ENCODE data around the gene DAGLA. TPM values are rescaled to one million over a fixed set of nuclear protein-coding genes. Genes with fewer than 3 reads are reported as not detected.

The DAGLA gene
- total and polyA plus RNA-seq, 2 donors from 2014 or later, result 1.4 to 3.9 TPM

- Histone ChIP-seq H3K27ac (ENCODE audit: low read depth in 2 of 2, low read length in 2 of 2) (no peak overlapping the region), H3K36me3 (ENCODE audit: control insufficient read depth in 2 of 3, insufficient read depth in 3 of 3, low read length in 3 of 3) (peaks cover 0 to 3% (median 0%) of the 10 kb centered on the region in 3 donors), H3K9me3 (ENCODE audit: control insufficient read depth in 2 of 3, insufficient read depth in 1 of 3, low read length in 3 of 3) (no peaks in the 10 kb centered on the region), H3K9ac (ENCODE audit: low read length in 3 of 3) (no peak overlapping the region), H3K4me1 (ENCODE audit: control insufficient read depth in 2 of 3, insufficient read depth in 2 of 3, low read depth in 1 of 3, low read length in 3 of 3) (peaks cover 0 to 5% (median 3%) of the 10 kb centered on the region in 3 donors), H3K27me3 (ENCODE audit: control insufficient read depth, insufficient read depth, low read length) (no peaks in the 10 kb centered on the region), H3K4me3 (ENCODE audit: low read length in 3 of 3) (no peak overlapping the region)
- TF ChIP-seq CTCF (IDR thresholded peaks at IDR 0.05; ENCODE audit: borderline replicate concordance, extremely low read depth, insufficient read depth), result no peak
- FAIRE-seq (no peak), DNase-seq (peak; percentile 50 to 68 (median 57))
- intact Hi-C loops (cut with DNase I), result no loop called here
These were observed 65.7 kb downstream of the DAGLA start for GRCh38 chr11:61745781-61746441.

- no peak for TF ChIP-seq CTCF (IDR thresholded peaks at IDR 0.05; ENCODE audit: borderline replicate concordance, extremely low read depth, insufficient read depth)
- DNase-seq (no peak), FAIRE-seq (no peak)
- Histone ChIP-seq H3K27me3 (ENCODE audit: control insufficient read depth, insufficient read depth, low read length) (no peaks in the 10 kb centered on the region), H3K36me3 (ENCODE audit: control insufficient read depth in 2 of 3, insufficient read depth in 3 of 3, low read length in 3 of 3) (peaks cover 0 to 3% (median 0%) of the 10 kb centered on the region in 3 donors), H3K27ac (ENCODE audit: low read depth in 2 of 2, low read length in 2 of 2) (no peak overlapping the region), H3K4me3 (ENCODE audit: low read length in 3 of 3) (no peak overlapping the region), H3K9ac (ENCODE audit: low read length in 3 of 3) (no peak overlapping the region), H3K9me3 (ENCODE audit: control insufficient read depth in 2 of 3, insufficient read depth in 1 of 3, low read length in 3 of 3) (no peaks in the 10 kb centered on the region), H3K4me1 (ENCODE audit: control insufficient read depth in 2 of 3, insufficient read depth in 2 of 3, low read depth in 1 of 3, low read length in 3 of 3) (peaks cover 0 to 5% (median 3%) of the 10 kb centered on the region in 3 donors)
- intact Hi-C loops (cut with DNase I), result no loop called here
These were observed 66.4 kb downstream of the DAGLA start for GRCh38 chr11:61746442-61747191.

- peaks cover 0 to 8% (median 3%) of the 10 kb centered on the region in 3 donors for H3K4me1 ChIP-seq (ENCODE audit: control insufficient read depth in 2 of 3, insufficient read depth in 2 of 3, low read depth in 1 of 3, low read length in 3 of 3)
- no peaks in the 10 kb centered on the region for H3K9me3 ChIP-seq (ENCODE audit: control insufficient read depth in 2 of 3, insufficient read depth in 1 of 3, low read length in 3 of 3)
- H3K27ac ChIP-seq (ENCODE audit: low read depth in 2 of 2, low read length in 2 of 2), result no peak overlapping the region
- no peaks in the 10 kb centered on the region for H3K36me3 ChIP-seq (ENCODE audit: control insufficient read depth in 2 of 3, insufficient read depth in 3 of 3, low read length in 3 of 3)
- no peak overlapping the region for H3K4me3 ChIP-seq (ENCODE audit: low read length in 3 of 3)
- peak; percentile 94 for TF ChIP-seq CTCF (IDR thresholded peaks at IDR 0.05; ENCODE audit: borderline replicate concordance, extremely low read depth, insufficient read depth)
- DNase-seq (peak; percentile 81 to 89 (median 82)), FAIRE-seq (no peak)
- intact Hi-C loops (cut with DNase I), result no loop called here
- peak overlapping the region in 1 of 3 donors; percentile 40 for H3K9ac ChIP-seq (ENCODE audit: low read length in 3 of 3)
- no peaks in the 10 kb centered on the region for H3K27me3 ChIP-seq (ENCODE audit: control insufficient read depth, insufficient read depth, low read length)
These were observed 67.2 kb downstream of the DAGLA start for GRCh38 chr11:61747192-61747966.

Measured in kidney (tissue), 14 donors.